ENCODE data around the gene BTN1A1.

DNA sequence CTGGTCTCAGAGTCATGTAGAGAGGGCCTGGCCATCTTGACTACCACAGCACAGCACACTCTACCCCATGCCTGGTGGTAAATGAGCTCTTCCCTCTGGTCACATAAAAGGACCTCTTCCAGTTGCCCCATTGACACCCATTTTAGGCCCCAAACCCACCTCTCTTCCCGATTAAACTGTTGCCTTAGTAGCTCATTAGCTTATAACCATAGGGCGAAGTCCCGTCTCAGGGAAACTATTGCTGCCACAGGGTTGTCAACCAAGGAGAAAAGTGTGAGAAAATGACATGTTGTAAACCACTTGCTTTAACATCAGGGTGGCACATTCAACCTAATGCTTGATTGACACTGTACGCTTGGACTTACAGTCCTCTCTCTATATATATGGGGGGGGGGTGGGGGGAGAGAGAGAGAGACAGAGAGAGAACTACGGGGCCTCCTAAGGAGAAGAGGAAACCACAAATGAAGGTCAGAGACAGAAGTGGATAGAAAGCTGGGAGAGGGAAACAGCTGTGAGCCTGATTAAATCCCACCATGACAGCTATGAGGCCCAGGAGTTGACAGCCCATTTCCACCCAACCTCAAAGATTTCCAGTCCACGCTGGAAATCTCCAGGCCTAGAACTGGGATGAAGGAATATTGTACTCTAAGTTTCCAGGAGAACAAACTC is 14.9 kb upstream of the BTN1A1 start:
- TF ChIP-seq POLR2AphosphoS5 (IDR thresholded peaks at IDR 0.05) (no peak), POLR2A (IDR thresholded peaks at IDR 0.05) (no peak)
